GM18498 (cell line): ENCODE results near the gene CTNNA3.

Source experiments
- ATAC-seq: cut with Tn5 transposase; IDR thresholded peaks from one replicate; pipeline ENCODE4 v1.9.1; 2021; ENCODE audit warnings: mild to moderate bottlenecking, moderate library complexity; ENCODE audit not compliant: unreplicated experiment

The CTNNA3 gene

DNA sequence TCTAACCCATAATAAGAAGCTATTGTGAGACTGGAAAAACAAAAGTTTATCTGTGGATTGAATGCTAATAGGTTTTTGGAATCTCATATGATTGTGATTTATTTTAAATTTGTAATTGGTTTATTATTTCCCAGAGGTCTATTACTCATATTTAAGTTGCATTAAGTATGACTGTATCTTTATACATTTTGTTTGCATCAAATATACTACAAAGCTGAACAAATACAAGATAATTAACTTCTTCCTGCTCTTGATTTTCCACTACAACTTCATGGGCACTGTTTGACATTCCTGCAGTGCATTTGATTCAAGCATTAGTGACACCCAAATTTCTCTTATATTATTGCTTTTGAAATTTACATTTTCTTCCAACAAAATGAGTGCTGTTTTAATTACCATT is 1073.9 kb downstream of the CTNNA3 start:
- no peak for ATAC-seq

DNA sequence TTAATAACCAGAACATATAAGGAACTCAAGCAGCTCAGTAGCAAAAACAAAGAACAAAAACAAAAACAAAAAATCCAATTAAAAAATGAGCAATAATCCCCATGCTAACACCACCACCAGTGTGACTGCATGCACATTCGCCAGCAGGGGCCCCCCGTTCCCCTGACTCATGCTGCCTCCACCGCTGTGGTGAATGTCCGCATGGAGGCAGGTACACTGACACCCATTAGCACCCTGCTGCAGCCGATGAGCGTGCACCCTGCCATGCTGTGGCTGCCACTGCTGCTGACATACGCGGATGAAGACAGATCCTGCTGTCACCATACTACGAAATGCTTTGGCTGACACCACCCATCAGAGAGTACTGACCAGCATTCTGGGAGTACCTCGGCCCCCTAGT is 1091.8 kb downstream of the CTNNA3 start:
- ATAC-seq, result no peak

- no peak for ATAC-seq
Observed at GRCh38 chr10:66591865-66592264, 1104.1 kb downstream of the CTNNA3 start.

GRCh38 chr10:66587680-66588050 is 1108.3 kb downstream of the CTNNA3 start:
- no peak for ATAC-seq

DNA sequence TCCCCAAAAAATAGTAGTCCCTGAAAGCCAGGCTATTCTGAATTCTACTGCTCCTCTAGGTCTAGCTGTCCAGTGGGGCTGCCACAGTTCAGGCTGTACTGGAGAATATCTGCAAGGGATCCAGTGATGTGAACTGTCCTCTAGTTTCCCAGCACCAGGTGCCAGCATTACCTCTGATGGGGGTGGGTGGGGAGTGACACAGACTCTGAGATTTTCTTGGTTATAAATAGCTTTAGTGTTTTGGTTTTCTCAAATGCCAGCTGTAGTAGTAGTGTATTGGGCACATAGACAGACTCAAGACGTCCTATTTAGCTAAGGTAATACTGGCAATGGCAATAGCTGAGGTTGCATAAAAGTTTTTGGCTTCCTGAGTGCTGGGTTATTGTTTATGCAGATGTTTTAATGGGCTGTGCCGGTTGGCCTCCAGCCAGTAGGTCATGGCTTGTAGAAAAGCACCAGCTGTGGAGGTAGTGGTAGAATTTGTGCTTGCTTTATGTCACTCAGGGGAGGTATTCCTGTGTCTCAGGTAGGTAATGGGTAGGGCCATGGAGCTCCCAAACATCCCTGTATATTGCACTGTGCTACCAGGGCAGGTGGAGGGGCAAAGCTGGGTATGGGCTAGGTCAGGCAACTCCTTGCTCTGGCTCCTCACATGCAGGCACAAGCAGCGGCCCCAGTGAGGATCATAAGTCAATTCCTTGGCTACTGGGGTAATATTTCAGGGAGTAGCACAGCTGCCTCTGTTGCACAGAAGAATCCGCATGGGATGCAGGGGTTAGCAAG is 1108.9 kb downstream of the CTNNA3 start:
- ATAC-seq, result no peak

DNA sequence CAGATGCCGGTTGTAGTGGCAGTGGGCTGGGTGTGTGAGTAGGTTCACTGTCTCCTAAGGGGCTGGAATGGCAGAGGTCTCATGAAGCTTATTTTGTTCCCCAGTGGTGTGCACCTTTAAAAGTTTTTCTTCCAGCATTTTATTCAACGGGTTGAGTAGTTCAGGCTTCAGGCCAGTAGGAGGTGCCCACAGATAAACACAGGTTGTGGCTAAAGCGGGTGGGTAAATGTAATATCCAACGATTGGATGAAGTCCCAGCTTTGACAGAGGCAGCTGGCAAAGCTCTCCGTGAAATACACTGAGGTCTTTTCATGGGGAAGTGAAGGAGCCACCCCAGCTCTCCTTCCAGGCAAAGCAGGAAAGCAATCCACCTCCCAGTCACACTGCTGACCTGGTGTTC is 1109.9 kb downstream of the CTNNA3 start:
- no peak for ATAC-seq

GRCh38 chr10:66575251-66575855 is 1120.6 kb downstream of the CTNNA3 start:
- no peak for ATAC-seq

DNA sequence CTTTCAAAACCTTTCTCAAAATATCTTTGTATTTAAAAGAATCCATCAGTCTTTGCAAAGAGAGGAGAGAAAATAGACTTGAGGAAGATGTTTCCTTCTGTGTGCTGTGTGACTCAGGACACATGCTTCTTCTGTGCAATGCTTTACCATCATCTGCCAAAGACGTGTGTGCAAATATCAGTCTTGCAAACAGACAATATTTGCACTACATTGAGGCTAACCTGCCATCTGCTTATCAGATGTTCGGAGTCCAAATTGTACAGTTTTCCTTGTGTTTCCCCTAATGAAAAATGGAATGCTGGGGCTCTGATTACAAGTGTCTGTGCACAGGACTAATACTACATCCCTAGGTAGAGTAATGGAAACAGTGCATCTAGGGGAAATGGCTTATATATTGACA is 1123.3 kb downstream of the CTNNA3 start:
- no peak for ATAC-seq

DNA sequence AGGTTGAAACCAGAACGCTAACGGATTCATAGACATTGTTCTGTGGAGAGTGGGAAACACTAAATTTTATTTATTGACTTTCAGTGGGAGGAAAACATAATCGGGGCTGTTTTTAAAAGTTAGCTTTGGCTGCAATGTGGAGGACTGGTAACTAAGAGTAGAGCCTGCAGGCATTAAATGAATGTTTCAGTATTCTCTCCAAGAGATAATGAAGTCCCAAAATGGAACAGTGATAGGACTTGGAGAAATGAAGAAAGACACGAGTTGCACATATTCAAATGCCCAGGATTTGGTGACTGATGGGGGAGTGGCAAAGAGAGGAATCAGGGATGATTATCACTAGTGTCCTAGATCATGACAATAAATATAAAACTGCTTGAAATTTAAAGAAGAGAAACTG is 1130.0 kb downstream of the CTNNA3 start:
- ATAC-seq, result no peak

DNA sequence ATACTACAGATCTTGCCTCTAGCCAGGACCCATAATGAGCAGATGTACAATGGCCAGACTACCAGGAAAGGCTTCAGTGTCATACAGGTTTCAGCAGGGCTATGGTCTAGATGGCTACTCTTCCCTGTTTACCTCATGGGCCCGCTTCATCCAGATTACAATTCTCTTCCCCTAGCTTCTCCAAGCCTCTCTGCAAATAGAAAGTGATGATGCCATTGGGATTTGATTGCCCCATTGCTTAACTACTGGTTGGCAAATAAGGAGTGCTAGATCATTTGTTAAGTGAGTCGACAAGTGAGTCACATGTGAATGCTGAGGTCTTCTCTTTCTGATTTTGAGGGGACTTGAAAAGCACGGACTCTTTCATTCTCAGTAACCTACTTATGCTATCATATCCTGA is 1131.7 kb downstream of the CTNNA3 start:
- ATAC-seq, result no peak

DNA sequence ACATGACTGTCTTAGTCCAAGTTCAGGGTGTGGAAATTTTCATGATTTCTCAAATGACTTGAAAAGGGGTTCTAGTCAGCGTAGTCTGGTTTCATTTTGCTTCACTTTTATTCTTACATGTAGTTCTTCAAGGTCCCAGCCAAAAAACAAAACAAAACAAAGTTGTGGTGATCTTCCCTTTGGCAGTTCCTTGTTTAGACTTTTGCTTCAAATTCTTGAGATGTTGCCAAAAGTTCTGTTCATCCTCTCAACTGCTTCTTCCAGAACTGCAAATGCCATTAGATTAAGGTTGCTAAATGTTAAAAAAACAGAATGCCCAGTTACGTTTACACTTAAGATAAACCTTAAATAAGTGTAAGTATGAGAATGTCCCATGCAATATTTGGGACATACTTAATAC is 1140.9 kb downstream of the CTNNA3 start:
- no peak for ATAC-seq

DNA sequence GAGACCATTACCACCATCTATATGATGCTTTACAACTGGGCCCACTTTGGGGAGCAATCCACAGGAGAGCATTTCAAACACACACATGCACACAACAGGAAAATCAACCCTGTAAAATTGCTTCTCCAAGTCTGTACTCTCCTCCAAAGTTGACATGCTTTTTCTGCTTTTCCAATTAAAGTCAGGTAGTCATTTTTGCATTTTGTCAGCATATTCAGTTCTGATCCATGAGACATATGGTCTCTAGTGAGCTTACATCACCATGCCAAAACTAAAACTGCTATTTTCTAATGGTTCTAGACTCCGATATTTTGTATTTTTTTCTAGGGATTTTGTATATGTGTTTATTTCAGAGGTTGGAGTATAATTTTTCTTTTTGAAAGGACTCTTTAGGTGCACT is 1143.7 kb downstream of the CTNNA3 start:
- no peak for ATAC-seq

DNA sequence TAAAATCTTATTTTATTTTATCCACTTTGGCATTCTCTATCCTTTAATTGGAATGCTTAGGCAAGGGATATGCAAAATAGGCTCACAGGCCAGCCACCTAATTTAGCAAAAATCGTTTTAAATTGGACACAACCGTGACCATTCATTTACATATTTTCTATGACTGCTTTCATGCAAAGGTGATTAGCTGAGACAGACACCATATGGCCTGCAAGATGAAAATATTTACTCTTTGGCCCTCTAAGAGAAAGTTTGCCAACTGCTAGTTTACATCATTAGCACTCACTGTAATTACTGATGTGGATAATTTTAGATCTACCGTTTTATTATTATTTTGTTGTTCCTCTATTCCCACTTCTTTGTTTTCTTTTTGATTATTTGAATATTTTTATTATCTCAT is 1145.6 kb downstream of the CTNNA3 start:
- no peak for ATAC-seq

- no peak for ATAC-seq
Observed at GRCh38 chr10:66538908-66539307, 1157.1 kb downstream of the CTNNA3 start.

DNA sequence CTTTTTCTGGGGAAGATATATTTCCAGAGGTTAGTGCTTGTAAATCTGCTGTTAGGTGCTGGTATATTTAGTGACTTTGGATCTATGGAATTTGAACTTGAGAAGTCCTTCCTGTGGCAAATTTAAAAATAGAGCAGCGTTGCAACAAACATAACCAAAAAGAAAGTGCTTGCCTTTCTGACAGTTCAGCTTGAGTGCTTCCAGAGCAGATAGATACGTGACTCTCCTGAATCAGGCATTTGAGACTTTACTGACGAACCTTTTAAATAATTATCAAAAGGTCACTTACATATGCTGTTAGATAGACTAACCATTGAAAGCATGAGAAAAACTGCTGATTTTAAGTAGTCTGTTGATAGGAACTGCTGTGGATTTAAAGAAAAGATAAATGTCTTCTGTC is 1157.6 kb downstream of the CTNNA3 start:
- ATAC-seq, result no peak

DNA sequence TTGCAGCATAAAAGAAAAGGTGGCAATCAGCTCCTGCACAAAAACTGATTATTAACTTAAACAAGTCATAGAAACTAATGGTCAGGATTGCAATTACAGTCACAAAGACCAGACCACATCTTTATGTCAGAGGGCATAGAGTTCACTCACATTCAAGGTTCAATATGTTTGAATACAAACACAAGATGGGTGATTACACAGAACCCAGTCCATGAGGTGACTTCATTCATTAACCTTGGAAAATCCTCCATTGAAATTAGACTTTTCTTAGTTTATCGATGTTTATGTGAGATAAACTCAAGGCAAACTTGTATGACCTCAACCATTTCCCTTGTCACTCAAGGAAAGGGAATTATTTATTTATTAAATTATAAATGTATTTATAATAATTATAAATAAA is 1158.8 kb downstream of the CTNNA3 start:
- ATAC-seq, result no peak

- ATAC-seq, result no peak
Observed at GRCh38 chr10:66535439-66535838, 1160.6 kb downstream of the CTNNA3 start.

DNA sequence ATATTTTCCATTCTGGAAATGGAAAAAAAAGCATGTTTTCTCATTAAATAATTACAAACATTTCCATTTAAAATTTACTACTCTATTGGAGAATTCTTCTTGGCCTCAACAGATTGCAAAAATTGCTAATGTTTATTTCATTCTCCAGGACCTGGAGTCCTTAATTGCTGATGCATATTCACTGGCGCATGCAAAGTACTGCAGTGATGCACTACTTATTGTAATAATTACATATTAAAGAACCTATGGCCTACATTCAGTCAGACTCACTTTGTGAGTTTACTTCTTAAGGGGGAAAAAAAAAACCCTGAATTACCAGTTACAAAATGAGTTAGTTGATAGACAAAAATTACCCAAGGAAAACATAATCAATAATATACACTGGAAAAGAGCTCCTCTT is 1161.1 kb downstream of the CTNNA3 start:
- no peak for ATAC-seq

- ATAC-seq, result no peak
Observed at GRCh38 chr10:66521506-66521905, 1174.5 kb downstream of the CTNNA3 start.

DNA sequence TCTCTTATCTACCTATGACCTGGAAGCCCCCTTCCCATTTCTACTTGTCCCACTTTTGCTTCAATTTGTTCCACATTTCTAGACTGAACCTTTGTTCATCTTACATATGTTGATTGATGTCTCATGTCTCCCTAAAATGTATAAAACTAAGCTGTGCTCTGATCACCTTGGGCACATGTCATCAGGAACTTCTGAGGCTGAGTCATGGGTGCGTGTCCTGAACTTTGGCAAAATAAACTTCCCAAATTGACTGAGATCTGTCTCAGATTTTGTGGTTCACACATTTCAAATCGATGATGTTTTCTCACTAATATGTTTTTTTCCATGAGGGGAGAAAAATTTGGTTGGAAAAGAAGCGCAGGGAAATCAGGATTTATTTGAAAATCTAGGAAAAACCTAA is 1176.4 kb downstream of the CTNNA3 start:
- no peak for ATAC-seq

DNA sequence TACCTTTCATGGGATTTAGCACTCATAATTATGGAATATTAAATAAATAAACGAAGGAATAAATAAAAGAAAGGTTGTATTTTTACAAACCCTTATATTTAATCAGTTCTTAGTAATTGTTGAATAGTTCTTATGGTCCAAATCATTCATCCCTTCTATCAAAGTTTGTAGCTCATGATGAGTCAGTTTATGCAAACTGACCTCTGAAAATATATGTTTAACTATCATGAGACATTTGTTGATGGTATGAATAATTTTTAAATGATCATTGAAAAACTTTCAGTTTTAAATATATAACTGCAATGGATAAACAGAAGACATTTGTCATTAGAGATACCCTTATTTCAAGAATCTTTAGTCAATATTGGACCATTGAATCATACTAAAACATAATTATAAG is 1181.3 kb downstream of the CTNNA3 start:
- no peak for ATAC-seq

DNA sequence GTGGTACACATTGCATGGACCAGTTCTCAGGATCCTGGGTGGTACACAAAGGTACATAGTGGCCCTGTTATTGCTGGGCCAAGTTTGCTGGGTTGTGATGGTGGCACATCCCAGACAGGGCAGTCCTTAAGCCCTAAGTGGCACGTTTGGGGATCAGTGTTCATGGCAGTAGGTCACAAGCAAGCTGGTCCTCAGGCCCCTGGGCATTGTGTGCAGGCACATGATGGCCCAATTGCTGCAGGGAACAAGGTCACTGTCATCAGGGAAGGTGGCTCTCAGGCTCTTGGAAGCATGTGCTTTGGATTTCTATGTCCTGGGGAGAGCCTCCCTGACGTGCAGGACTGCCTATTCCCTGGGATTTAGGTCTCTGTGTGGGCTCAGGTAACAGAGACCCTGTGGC is 1182.5 kb downstream of the CTNNA3 start:
- ATAC-seq, result no peak
